Naive thymus-derived CD4-positive, alpha-beta T cell (primary cell): ENCODE measurements around the gene KIF7. TPM values are rescaled to one million over a fixed set of nuclear protein-coding genes. Genes with fewer than 3 reads are reported as not detected.

Experiments used
- ATAC-seq: fragments of 150-1000 bp; cut with Tn5 transposase; 2 replicates; pipeline ENCODE4 v1.10.0; 2021; ENCODE audit warnings: mild to moderate bottlenecking, moderate library complexity
- CTCF ChIA-PET: fragments of 350-600 bp; sonication (Branson Sonifier 250); formaldehyde crosslinking; loops from one replicate; lab custom pipeline; 2021; ENCODE audit warnings: antibody characterized with exemption; lab: Charles Lee
- POLR2A ChIA-PET: fragments of 350-600 bp; sonication (Branson Sonifier 250); formaldehyde crosslinking; loops from one replicate; lab custom pipeline; 2021; ENCODE audit warnings: antibody characterized with exemption, inconsistent platforms; lab: Charles Lee
- DNase-seq, 9 donors: peaks; one replicate each; pipeline versions ENCODE4 v3.0.0 to v3.0.0-alpha.2; 2020 to 2022; ENCODE audit warnings: mixed read lengths in 1 of 9
- H3K27ac ChIP-seq: one replicate; pipeline ENCODE4 v1.7.0; 2013; ENCODE audit warnings: mild to moderate bottlenecking, low read depth, low read length, moderate library complexity
- H3K27me3 ChIP-seq, 2 donors: one replicate each; pipeline ENCODE4 v1.7.0; 2013; ENCODE audit warnings: low read length in 2 of 2, mild to moderate bottlenecking in 2 of 2, moderate library complexity in 2 of 2; ENCODE audit not compliant: control insufficient read depth in 2 of 2, insufficient read depth in 2 of 2
- H3K36me3 ChIP-seq, 3 experiments: 1 replicate in 2 of 3; 2 replicates in 1 of 3; pipeline ENCODE4 v1.7.0; 2013; ENCODE audit warnings: low read length in 3 of 3, mild to moderate bottlenecking in 3 of 3, moderate library complexity in 1 of 3; ENCODE audit not compliant: insufficient read depth in 3 of 3, control insufficient read depth in 2 of 3
- H3K4me1 ChIP-seq, 2 donors: one replicate each; pipeline ENCODE4 v1.7.0; 2013; ENCODE audit warnings: low read length in 2 of 2, mild to moderate bottlenecking in 2 of 2, moderate library complexity in 1 of 2; ENCODE audit not compliant: control insufficient read depth in 2 of 2, insufficient read depth in 2 of 2
- H3K4me3 ChIP-seq: 2 replicates; pipeline ENCODE4 v1.7.0; 2013; ENCODE audit warnings: mild to moderate bottlenecking, low read length
- H3K9me3 ChIP-seq, 3 experiments: 1 replicate in 2 of 3; 2 replicates in 1 of 3; pipeline ENCODE4 v1.7.0; 2013; ENCODE audit warnings: low read length in 3 of 3; ENCODE audit not compliant: control insufficient read depth in 2 of 3
- H3K27ac Mint-ChIP-seq, 9 donors: one replicate each; pipeline ENCODE4 v1.8.0; 2020 to 2022; ENCODE audit warnings: mixed read lengths in 9 of 9, mild to moderate bottlenecking in 8 of 9, moderate library complexity in 5 of 9, inconsistent platforms in 2 of 9
- H3K27me3 Mint-ChIP-seq, 5 donors: one replicate each; pipeline ENCODE4 v1.8.0; 2021 to 2022; ENCODE audit warnings: mixed read lengths in 5 of 5, mild to moderate bottlenecking in 1 of 5
- H3K36me3 Mint-ChIP-seq, 5 donors: one replicate each; pipeline ENCODE4 v1.8.0; 2020 to 2022; ENCODE audit warnings: mixed read lengths in 5 of 5, mild to moderate bottlenecking in 3 of 5, inconsistent platforms in 1 of 5
- H3K4me1 Mint-ChIP-seq, 7 donors: one replicate each; pipeline ENCODE4 v1.8.0; 2020 to 2022; ENCODE audit warnings: mixed read lengths in 7 of 7, mild to moderate bottlenecking in 3 of 7, inconsistent platforms in 1 of 7
- H3K4me3 Mint-ChIP-seq, 10 donors: one replicate each; pipeline ENCODE4 v1.8.0; 2020 to 2022; ENCODE audit warnings: mild to moderate bottlenecking in 10 of 10, mixed read lengths in 10 of 10, moderate library complexity in 6 of 10, inconsistent platforms in 2 of 10
- H3K9me3 Mint-ChIP-seq, 11 donors: one replicate each; pipeline ENCODE4 v1.8.0; 2020 to 2022; ENCODE audit warnings: mixed read lengths in 11 of 11, mild to moderate bottlenecking in 4 of 11, inconsistent platforms in 1 of 11, moderate library complexity in 1 of 11
- intact Hi-C, 2 donors: fragments of 100-400 bp; cut with micrococcal nuclease; formaldehyde crosslinking; loops; one replicate each; pipeline ENCODE4 v1.15.1; 2023
- polyA plus RNA-seq, 2 donors: library from polyadenylated mRNA; unstranded; fragments of 300-500 nt; fragmentation: Illumina TruSeq; gene quantifications; one replicate each; pipeline ENCODE4 v1.2.3, GENCODE V29; 2021
- total RNA-seq, 6 experiments: library from RNA in 5 of 6; stranded (reverse) in 5 of 6; gene quantifications; 1 replicate in 5 of 6; 2 replicates in 1 of 6; pipeline ENCODE4 v1.2.3 and lab custom pipeline; 2021 to 2026

The KIF7 gene
- total and polyA plus RNA-seq, 7 experiments from 2014 or later, result 0.08 to 0.27 (median 0.22) TPM; not detected in 4

- no peak for DNase-seq
- POLR2A ChIA-PET, result no interaction called here
- peaks cover 0 to 4% (median 0%) of the 10 kb centered on the region in 5 donors for H3K36me3 Mint-ChIP-seq
- H3K4me3 Mint-ChIP-seq, result no peak overlapping the region
- Histone ChIP-seq H3K27ac (no peak overlapping the region), H3K36me3 (no peaks in the 10 kb centered on the region), H3K27me3 (no peaks in the 10 kb centered on the region), H3K9me3 (no peaks in the 10 kb centered on the region), H3K4me1 (no peaks in the 10 kb centered on the region), H3K4me3 (no peak overlapping the region)
- H3K27me3 Mint-ChIP-seq, result peaks cover 0 to 13% (median 8%) of the 10 kb centered on the region in 5 donors
- no peaks in the 10 kb centered on the region for H3K9me3 Mint-ChIP-seq
- no peak for ATAC-seq
- peaks cover 0 to 8% (median 0%) of the 10 kb centered on the region in 7 donors for H3K4me1 Mint-ChIP-seq
- CTCF ChIA-PET, result no interaction called here
- intact Hi-C loops, result no loop called here
- H3K27ac Mint-ChIP-seq, result no peak overlapping the region
These were observed 16.4 kb upstream of the KIF7 start for GRCh38 chr15:89671687-89672086.

DNA sequence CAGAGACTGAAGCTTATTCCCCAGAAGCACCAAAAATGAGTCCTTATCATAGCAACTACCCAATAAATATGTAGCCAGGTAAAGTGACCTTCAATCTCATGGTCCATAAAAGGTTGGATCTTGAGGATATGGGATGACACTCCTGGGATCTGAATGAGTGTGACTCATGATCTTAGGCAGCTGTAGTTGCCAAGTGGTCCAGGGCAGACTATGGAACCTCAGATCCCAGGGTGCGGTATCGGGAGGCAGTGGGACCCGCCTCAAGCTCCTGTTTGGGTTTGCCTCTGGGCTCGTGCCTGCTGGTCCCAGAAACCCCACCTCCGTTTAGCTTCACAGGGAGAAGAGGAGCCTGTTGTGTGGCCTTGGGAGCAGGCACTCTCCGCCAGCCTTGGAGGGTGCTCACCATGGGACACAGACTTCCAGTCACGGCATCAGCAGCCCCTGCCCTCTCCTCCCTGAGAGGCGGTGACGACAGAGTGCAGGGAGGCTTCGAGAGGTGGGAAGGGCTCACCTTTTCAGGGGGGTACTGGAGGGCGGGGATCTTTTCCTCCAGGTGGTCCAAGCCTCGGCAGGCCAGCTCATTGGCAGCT lies 15.8 kb upstream of the KIF7 start:
- Histone ChIP-seq H3K36me3 (no peaks in the 10 kb centered on the region), H3K4me3 (no peak overlapping the region), H3K27ac (no peak overlapping the region), H3K9me3 (no peaks in the 10 kb centered on the region), H3K27me3 (no peaks in the 10 kb centered on the region), H3K4me1 (no peaks in the 10 kb centered on the region)
- intact Hi-C loops, result no loop called here
- Mint-ChIP-seq H3K27me3 (peaks cover 3 to 17% (median 8%) of the 10 kb centered on the region in 5 donors), H3K27ac (no peak overlapping the region), H3K4me3 (no peak overlapping the region), H3K4me1 (peaks cover 0 to 8% (median 0%) of the 10 kb centered on the region in 7 donors), H3K36me3 (peaks cover 0 to 4% (median 0%) of the 10 kb centered on the region in 5 donors), H3K9me3 (no peaks in the 10 kb centered on the region)
- POLR2A ChIA-PET, result no interaction called here
- CTCF ChIA-PET, result no interaction called here
- no peak for ATAC-seq
- no peak for DNase-seq

DNA sequence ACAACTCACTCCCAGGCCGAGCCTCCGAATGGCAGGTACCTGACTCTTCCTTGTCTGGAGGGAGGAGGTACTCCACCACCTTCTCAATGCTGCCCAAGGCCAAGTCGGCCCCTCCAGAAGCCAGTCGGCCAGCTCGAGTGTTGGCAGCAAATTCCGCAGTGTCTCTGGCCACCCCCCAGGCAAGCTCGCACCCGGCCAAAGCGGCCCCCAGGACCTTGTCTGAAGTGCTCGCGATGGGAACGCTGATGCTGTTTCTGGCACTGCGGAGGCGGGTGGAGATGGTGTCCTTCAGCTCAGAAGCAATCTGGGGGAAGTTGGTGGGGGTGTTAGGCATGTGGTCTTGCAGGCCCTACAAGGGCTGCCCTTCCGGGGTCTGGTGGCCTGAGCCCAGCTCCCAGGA lies 14.7 kb upstream of the KIF7 start:
- no peak overlapping the region for H3K4me3 ChIP-seq
- POLR2A ChIA-PET, result no interaction called here
- H3K4me1 Mint-ChIP-seq, result peaks cover 0 to 8% (median 1%) of the 10 kb centered on the region in 7 donors
- no peaks in the 10 kb centered on the region for H3K27me3 ChIP-seq
- peaks cover 0 to 4% (median 0%) of the 10 kb centered on the region in 5 donors for H3K36me3 Mint-ChIP-seq
- H3K27ac ChIP-seq, result no peak overlapping the region
- intact Hi-C loops, result no loop called here
- no peaks in the 10 kb centered on the region for H3K36me3 ChIP-seq
- peaks cover 5 to 18% (median 10%) of the 10 kb centered on the region in 5 donors for H3K27me3 Mint-ChIP-seq
- DNase-seq, result no peak
- H3K4me3 Mint-ChIP-seq, result no peak overlapping the region
- no peaks in the 10 kb centered on the region for H3K4me1 ChIP-seq
- H3K9me3 ChIP-seq, result no peaks in the 10 kb centered on the region
- CTCF ChIA-PET, result no interaction called here
- no peak for ATAC-seq
- H3K27ac Mint-ChIP-seq, result no peak overlapping the region
- H3K9me3 Mint-ChIP-seq, result no peaks in the 10 kb centered on the region

GRCh38 chr15:89669309-89669865 lies 14.1 kb upstream of the KIF7 start:
- Mint-ChIP-seq H3K27ac (no peak overlapping the region), H3K4me3 (no peak overlapping the region), H3K4me1 (peaks cover 0 to 8% (median 4%) of the 10 kb centered on the region in 7 donors), H3K9me3 (no peaks in the 10 kb centered on the region), H3K27me3 (peaks cover 11 to 24% (median 16%) of the 10 kb centered on the region in 5 donors), H3K36me3 (peaks cover 0 to 4% (median 0%) of the 10 kb centered on the region in 5 donors)
- DNase-seq, result no peak
- POLR2A ChIA-PET, result no interaction called here
- no peak for ATAC-seq
- CTCF ChIA-PET, result no interaction called here
- Histone ChIP-seq H3K4me3 (no peak overlapping the region), H3K27me3 (no peaks in the 10 kb centered on the region), H3K9me3 (no peaks in the 10 kb centered on the region), H3K27ac (no peak overlapping the region), H3K4me1 (no peaks in the 10 kb centered on the region), H3K36me3 (no peaks in the 10 kb centered on the region)
- intact Hi-C loops, result no loop called here

GRCh38 chr15:89668171-89668570 lies 12.9 kb upstream of the KIF7 start:
- H3K4me1 ChIP-seq, result no peaks in the 10 kb centered on the region
- no peaks in the 10 kb centered on the region for H3K9me3 ChIP-seq
- Mint-ChIP-seq H3K4me1 (peaks cover 0 to 5% (median 4%) of the 10 kb centered on the region in 7 donors), H3K9me3 (no peaks in the 10 kb centered on the region), H3K27ac (no peak overlapping the region), H3K4me3 (peak overlapping the region in 1 of 10 donors; percentile 26), H3K27me3 (peaks cover 14 to 28% (median 19%) of the 10 kb centered on the region in 5 donors), H3K36me3 (peaks cover 0 to 4% (median 0%) of the 10 kb centered on the region in 5 donors)
- H3K27ac ChIP-seq, result no peak overlapping the region
- H3K27me3 ChIP-seq, result no peaks in the 10 kb centered on the region
- no peak overlapping the region for H3K4me3 ChIP-seq
- intact Hi-C loops, result no loop called here
- ChIA-PET POLR2A (no interaction called here), CTCF (interaction anchor here (0.5 kb wide), 1 partner anchor 487 kb away, joined by 3 read pairs; no protein-coding TSS in a partner anchor)
- ATAC-seq (no peak), DNase-seq (no peak)
- H3K36me3 ChIP-seq, result no peaks in the 10 kb centered on the region

DNA sequence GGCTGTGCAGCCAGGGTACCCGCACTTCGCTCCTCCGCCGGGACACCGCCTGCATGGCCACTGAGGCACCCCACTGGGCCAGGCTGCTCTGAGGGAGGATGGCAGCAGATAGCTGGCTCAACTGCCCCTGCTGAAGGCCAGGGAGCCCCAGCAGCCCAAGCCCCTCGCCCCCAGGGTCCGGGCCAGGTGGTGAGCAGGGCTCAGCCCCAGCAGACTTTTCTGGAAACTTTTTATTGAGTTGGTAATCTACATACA lies 12.4 kb upstream of the KIF7 start:
- no peaks in the 10 kb centered on the region for H3K27me3 ChIP-seq
- H3K9me3 ChIP-seq, result no peaks in the 10 kb centered on the region
- H3K4me3 Mint-ChIP-seq, result peak overlapping the region in 1 of 10 donors; percentile 26
- CTCF ChIA-PET, result no interaction called here
- H3K27ac ChIP-seq, result no peak overlapping the region
- no peaks in the 10 kb centered on the region for H3K4me1 ChIP-seq
- intact Hi-C loops, result no loop called here
- DNase-seq, result no peak
- no peak for ATAC-seq
- H3K27ac Mint-ChIP-seq, result no peak overlapping the region
- H3K9me3 Mint-ChIP-seq, result no peaks in the 10 kb centered on the region
- H3K4me3 ChIP-seq, result no peak overlapping the region
- peaks cover 0 to 5% (median 4%) of the 10 kb centered on the region in 7 donors for H3K4me1 Mint-ChIP-seq
- peaks cover 0 to 4% (median 0%) of the 10 kb centered on the region in 5 donors for H3K36me3 Mint-ChIP-seq
- H3K36me3 ChIP-seq, result no peaks in the 10 kb centered on the region
- H3K27me3 Mint-ChIP-seq, result peaks cover 14 to 32% (median 22%) of the 10 kb centered on the region in 5 donors
- POLR2A ChIA-PET, result no interaction called here
